BJ (cell line): ENCODE results near the gene SPINT2. TPM values are rescaled to one million over a fixed set of nuclear protein-coding genes. Genes with fewer than 3 reads are reported as not detected.
"Not testable (repeated sequence)": the region's sequence is repeated elsewhere in the genome, so short reads cannot be mapped to it uniquely, and the experiment has no call there.

ENCODE experiments used
- CTCF ChIA-PET: fragments of 350-600 bp; formaldehyde crosslinking; extraction: SDS; loops from one replicate; lab custom pipeline; 2021; ENCODE audit warnings: antibody characterized with exemption, inconsistent platforms; lab: Yijun Ruan, JAX
- POLR2A ChIA-PET: fragments of 300-600 bp; sonication (Branson Sonifier 250); formaldehyde crosslinking; extraction: SDS; loops from one replicate; lab custom pipeline; 2021; ENCODE audit warnings: antibody characterized with exemption; lab: Charles Lee
- DNase-seq: peaks from one replicate; pipeline ENCODE4 v3.0.0-alpha.2; 2011; ENCODE audit warnings: low read depth
- H3K27me3 ChIP-seq: 2 replicates; pipeline ENCODE4 v1.6.0; 2011; ENCODE audit warnings: low read length; ENCODE audit not compliant: control insufficient read depth, insufficient read depth
- H3K36me3 ChIP-seq: 2 replicates; pipeline ENCODE4 v1.5.1; 2011; ENCODE audit warnings: low read length; ENCODE audit not compliant: control insufficient read depth, insufficient read depth
- H3K4me3 ChIP-seq: 2 replicates; pipeline ENCODE4 v1.5.1; 2011; ENCODE audit warnings: low read depth, mild to moderate bottlenecking, control low read depth, low read length
- CTCF ChIP-seq: IDR thresholded peaks from 2 replicates; pipeline ENCODE4 v1.5.1; 2011; ENCODE audit warnings: low read depth, mild to moderate bottlenecking, control low read depth, inconsistent platforms, low read length, moderate library complexity; ENCODE audit not compliant: insufficient read depth
- polyA plus RNA-seq: library from polyadenylated mRNA; depleted of rRNA; stranded (reverse); fragments of >200 nt; gene quantifications from 2 replicates; pipeline ENCODE4 v1.2.3, GENCODE V29; 2011

Gene SPINT2
- polyA plus RNA-seq, 1 experiment: 45.5 TPM

GRCh38 chr19:38221421-38221820 lies 43.0 kb upstream of the SPINT2 start:
- CTCF ChIA-PET: interaction anchor here (0.9 to 1.7 kb wide), 3 partner anchors 12 to 318 kb away, joined by 3 to 6 read pairs (median 4); no protein-coding TSS in a partner anchor
- Histone ChIP-seq H3K27me3 (no peaks in the 10 kb centered on the region), H3K36me3 (no peaks in the 10 kb centered on the region), H3K4me3 (no peak overlapping the region)
- no peak for DNase-seq
- no peak for TF ChIP-seq CTCF
- POLR2A ChIA-PET: no interaction called here

- Histone ChIP-seq H3K27me3 (no peaks in the 10 kb centered on the region), H3K36me3 (no peaks in the 10 kb centered on the region), H3K4me3 (no peak overlapping the region)
- POLR2A ChIA-PET: no interaction called here
- CTCF ChIA-PET: interaction anchor here (1.0 to 1.7 kb wide), 2 partner anchors 11 to 113 kb away, joined by 3 to 6 read pairs; no protein-coding TSS in a partner anchor
- TF ChIP-seq CTCF: no peak
- no peak for DNase-seq
These were observed 42.2 kb upstream of the SPINT2 start for GRCh38 chr19:38221919-38222830.

- Histone ChIP-seq H3K4me3 (no peak overlapping the region), H3K27me3 (no peaks in the 10 kb centered on the region), H3K36me3 (no peaks in the 10 kb centered on the region)
- DNase-seq: no peak
- POLR2A ChIA-PET: no interaction called here
- CTCF ChIA-PET: no interaction called here
- TF ChIP-seq CTCF: no peak
These were observed 41.3 kb upstream of the SPINT2 start for GRCh38 chr19:38223119-38223523.

- H3K27me3 ChIP-seq: no peaks in the 10 kb centered on the region
- no peak for DNase-seq
- H3K4me3 ChIP-seq: peak overlapping the region; percentile 74
- no peak for TF ChIP-seq CTCF
- no peaks in the 10 kb centered on the region for H3K36me3 ChIP-seq
- CTCF ChIA-PET: no interaction called here
- POLR2A ChIA-PET: no interaction called here
These were observed 40.8 kb upstream of the SPINT2 start for GRCh38 chr19:38223617-38224013.

GRCh38 chr19:38224014-38224862 lies 40.1 kb upstream of the SPINT2 start, which contains the start of gene DPF1:
TSS of gene DPF1 (minus strand) at chr19:38224222. CDS start at chr19:38224142, 80 bp downstream.
- no peak for DNase-seq
- CTCF ChIA-PET: interaction anchor here (0.6 to 1.7 kb wide), 6 partner anchors 8 to 327 kb away, joined by 3 to 6 read pairs (median 4); partner anchors contain the start of gene PPP1R14A
- Histone ChIP-seq H3K27me3 (no peaks in the 10 kb centered on the region), H3K36me3 (no peaks in the 10 kb centered on the region), H3K4me3 (peak within 1 kb of the TSS; percentile 74)
- POLR2A ChIA-PET: no interaction called here
- TF ChIP-seq CTCF: peak; percentile 19

GRCh38 chr19:38224863-38225218 lies 39.5 kb upstream of the SPINT2 start:
- CTCF ChIA-PET: interaction anchor here (0.6 to 1.7 kb wide), 11 partner anchors 9 to 409 kb away, joined by 3 to 6 read pairs (median 4); partner anchors contain the start of genes CATSPERG, PPP1R14A, SIPA1L3 and WDR87
- POLR2A ChIA-PET: interaction anchor here (0.6 kb wide), 1 partner anchor 27 kb away, joined by 3 read pairs; no protein-coding TSS in a partner anchor
- H3K36me3 ChIP-seq, H3K27me3 ChIP-seq, H3K4me3 ChIP-seq, DNase-seq: not testable (repeated sequence)
